T47D (cell line): ENCODE results near the gene RUVBL1.

Experiments used
- DNase-seq, 2 experiments: peaks; one replicate each; pipeline versions ENCODE4 v3.0.0 to v3.0.0-alpha.2; 2011 to 2012; ENCODE audit warnings: low read depth in 1 of 2, low spot score in 1 of 2
- JUND ChIP-seq: IDR thresholded peaks from 2 replicates; pipeline ENCODE4 v1.6.1; 2012; ENCODE audit warnings: low read depth
- in situ Hi-C: cut with HindIII; loops from 2 replicates; pipeline ENCODE4 v1.10.0; 2016; ENCODE audit warnings: low sequenced_read_pairs, low pct_unique_long_range_greater_than_20kb

Gene RUVBL1

DNA sequence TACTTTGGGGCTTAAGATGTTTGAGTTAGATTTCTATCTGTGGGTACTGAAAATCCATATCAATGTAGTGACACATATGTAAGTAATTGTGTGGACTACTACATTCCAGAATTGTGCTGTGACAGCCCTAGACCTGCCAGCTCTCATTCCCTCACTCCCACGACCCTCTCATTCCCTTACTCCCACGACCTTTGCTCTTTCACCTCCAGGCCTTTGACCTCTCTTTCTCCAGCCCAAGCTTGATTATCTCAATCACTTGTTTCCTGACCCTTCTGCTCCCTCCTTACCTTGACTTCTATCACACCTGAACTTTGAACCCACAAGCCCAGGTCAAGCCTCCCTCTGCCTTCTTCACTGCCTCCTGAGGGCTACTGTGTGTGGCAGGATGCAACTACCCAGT, 3.6 kb upstream of the RUVBL1 start:
- peak in 1 of 2 experiments; percentile 51 for DNase-seq
- in situ Hi-C loops: no loop called here
- no peak for TF ChIP-seq JUND

GRCh38 chr3:128123156-128123537, 465 bp downstream of the RUVBL1 start:
- no peak for TF ChIP-seq JUND
- no peak for DNase-seq
- in situ Hi-C loops: no loop called here

GRCh38 chr3:128122013-128122412, 1.6 kb downstream of the RUVBL1 start:
- in situ Hi-C loops: no loop called here

DNA sequence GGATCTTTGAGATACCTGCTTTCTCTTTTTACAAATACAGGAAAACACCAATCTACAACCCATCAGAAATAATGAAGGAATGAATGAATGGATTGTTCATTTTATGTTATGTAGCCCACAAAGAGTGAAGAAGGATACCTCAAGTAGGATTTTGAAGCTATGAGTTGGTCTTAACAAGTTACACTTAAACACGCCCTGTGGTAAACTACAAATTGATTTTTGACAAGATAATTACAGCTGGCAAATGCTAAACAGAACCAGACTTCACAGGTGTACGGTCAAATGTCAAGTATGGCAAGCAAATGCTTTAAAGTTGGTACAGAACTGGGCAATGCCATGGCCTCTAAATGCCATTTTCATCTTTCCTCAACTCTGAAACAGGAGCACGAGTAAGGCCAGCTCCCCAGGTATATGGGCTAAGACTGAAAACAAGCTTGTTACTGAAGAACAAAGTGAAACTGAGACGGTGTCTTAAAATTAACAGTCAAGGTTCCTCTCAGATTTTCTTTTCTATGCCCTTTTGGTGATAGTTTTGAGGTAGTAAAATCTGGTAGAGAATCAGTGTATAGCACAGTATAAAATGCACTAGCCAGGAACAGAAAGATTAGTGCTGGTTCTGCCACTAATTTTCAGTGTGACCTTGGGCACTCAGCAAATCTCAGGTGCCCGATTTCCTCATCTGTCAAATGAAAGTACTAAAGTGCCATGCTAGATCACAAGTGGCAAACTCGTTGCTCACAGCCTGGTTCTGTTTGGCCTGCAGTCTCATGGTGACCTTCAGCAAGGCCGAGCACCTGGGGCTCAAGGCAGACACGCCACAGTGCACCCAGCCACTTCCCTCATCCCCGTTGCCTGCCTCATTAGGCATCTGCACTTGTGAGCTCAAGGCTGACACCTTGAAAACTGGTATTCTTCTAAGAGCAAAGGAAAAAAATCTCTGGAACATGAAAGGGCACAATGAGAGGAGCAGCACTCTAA, 9.5 kb downstream of the RUVBL1 start:
- no peak for DNase-seq
- no peak for TF ChIP-seq JUND
- in situ Hi-C loops: no loop called here

More at GRCh38 chr3:128122013-128122412, 1.6 kb downstream of the RUVBL1 start:
- DNase-seq: no peak
- TF ChIP-seq JUND: no peak

GRCh38 chr3:128112357-128112968, 11.1 kb downstream of the RUVBL1 start:
- TF ChIP-seq JUND: no peak
- in situ Hi-C loops: no loop called here
- DNase-seq: no peak

DNA sequence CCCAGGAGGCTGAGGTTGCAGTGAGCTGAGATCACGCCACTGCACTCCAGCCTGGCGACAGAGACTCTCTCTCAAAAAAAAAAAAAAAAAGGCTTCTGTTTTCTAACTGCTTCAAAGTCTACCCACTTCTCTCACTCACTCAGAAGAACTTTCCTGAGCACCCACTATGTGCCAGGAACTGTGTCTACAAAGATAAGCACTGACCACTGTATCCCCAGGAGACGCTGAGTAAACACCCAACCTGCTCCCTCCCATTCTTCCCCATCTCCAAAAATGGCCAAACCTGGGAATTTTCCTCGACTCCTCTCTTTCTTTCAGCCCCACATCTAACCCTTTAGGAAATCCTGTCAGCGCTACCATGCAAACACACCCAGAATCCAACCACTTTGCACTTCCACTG, 12.5 kb downstream of the RUVBL1 start:
- TF ChIP-seq JUND: no peak
- no peak for DNase-seq
- in situ Hi-C loops: no loop called here

DNA sequence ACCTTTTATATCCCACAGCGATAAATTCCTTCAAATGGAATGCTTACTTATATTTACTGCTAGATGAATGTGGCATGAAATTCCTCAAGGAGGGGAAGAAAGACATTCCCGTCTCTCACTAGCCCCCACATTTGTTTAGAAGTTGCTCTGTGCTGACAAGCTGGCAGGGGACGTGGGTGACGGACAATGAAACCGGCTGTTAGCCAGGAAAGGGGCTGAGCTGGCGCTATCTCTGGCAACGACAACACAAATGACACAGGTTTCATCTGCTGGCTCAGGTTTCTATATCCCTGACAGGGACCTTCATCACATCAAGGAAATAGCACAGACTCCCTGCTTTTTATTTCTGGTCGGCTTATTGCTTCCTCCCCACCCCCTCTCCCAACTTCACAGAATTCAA, 15.8 kb downstream of the RUVBL1 start:
- TF ChIP-seq JUND: no peak
- DNase-seq: no peak
- in situ Hi-C loops: no loop called here

DNA sequence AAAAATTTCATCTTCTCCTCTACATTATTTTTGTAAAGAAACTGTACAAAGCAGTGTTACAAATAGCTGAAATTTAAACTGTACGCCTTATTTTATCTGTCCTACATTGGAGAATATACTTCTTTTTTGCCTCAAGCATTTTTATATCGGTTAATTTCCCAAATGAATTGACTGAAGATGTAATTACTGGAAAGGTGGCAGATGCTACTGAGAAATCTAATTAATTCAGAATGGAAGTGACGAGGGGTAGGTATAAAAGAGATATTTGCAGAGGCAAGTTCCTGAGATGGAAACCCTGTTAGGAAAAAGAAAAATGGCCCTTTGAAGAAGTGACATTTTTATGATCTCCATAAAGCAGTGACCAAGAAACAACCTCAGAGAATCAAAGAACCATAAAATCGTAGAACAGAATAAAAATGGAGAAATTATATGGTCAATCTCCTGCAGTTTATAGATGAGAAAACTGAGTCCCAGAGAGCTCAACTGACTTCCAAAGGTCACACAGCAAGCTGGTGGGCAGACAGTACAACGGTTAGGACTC, 20.4 kb downstream of the RUVBL1 start:
- TF ChIP-seq JUND: no peak
- in situ Hi-C loops: no loop called here
- DNase-seq: no peak

DNA sequence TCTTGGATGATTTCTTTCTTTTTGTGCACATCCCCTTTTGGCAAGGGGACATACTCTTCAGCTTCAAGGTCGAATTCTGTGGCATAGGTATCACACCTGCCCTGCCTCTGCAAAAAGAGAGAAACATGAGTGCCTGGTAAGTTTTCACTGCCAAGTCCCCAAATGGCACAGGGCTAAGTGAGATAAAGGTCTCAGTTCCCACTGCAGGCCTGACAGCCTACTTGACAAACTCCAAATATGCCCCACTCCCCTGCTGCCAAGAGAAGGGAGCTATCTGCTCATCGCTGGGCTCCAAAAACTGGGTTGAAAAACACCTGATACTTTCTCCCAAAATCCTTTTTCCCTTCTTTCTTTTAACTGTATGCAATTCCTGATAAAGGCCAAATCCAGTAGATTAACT, 23.0 kb downstream of the RUVBL1 start:
- no peak for DNase-seq
- in situ Hi-C loops: no loop called here
- TF ChIP-seq JUND: no peak

GRCh38 chr3:128100161-128100560, 23.5 kb downstream of the RUVBL1 start:
- in situ Hi-C loops: no loop called here
- TF ChIP-seq JUND: no peak
- no peak for DNase-seq

DNA sequence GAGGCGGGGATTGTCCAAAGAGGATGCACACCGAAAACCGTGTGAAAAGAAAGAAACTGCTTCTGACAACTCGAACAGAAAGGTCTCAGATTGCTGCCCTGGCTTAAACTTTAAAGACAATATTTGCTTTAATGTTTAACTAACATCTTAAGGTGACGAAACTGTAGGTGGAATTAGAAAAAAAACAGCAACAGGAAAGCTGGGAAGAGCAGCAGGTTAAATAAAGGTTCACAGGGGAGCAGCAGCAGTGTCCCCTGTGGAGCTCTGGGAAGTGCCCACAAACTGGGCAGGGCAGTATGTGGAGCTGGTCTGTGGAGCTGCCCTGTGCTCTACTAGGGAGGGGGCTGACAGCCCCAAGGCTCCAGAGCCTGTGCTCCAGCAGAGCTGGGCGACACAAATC, 25.4 kb downstream of the RUVBL1 start:
- no peak for DNase-seq
- TF ChIP-seq JUND: no peak
- in situ Hi-C loops: no loop called here

DNA sequence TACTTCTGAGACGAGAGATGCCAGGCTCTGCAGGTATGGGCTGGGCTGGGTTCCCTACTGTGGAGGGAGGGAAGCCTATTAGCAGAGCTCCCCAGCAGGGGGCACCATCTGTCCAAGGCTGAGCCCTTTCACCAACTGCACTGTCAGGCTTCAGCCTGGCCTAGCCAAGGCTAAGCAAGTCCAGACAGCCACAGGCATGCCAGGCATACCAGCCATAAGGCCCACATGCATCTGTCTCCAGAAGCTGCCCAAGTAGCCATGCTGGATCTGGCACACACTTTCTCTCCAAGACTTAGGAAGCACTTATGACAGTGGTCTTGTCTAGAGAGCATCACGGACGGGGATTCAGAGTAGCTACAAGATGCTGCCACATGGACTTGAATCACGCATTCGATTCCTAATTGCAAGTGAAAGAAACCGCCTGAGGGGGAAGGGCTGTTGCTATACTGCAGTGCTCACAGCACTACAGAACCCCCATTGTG, 28.3 kb downstream of the RUVBL1 start:
- peak; percentile 59 to 86 for DNase-seq
- in situ Hi-C loops: no loop called here
- no peak for TF ChIP-seq JUND
